ENCODE results near the gene CC2D1A.

The CC2D1A gene

GRCh38 chr19:13935765-13936510 is 29.9 kb downstream of the CC2D1A start:
- no peak for DNase-seq (ENCODE audit: low read depth)
- TF ChIP-seq, protein P1, sequence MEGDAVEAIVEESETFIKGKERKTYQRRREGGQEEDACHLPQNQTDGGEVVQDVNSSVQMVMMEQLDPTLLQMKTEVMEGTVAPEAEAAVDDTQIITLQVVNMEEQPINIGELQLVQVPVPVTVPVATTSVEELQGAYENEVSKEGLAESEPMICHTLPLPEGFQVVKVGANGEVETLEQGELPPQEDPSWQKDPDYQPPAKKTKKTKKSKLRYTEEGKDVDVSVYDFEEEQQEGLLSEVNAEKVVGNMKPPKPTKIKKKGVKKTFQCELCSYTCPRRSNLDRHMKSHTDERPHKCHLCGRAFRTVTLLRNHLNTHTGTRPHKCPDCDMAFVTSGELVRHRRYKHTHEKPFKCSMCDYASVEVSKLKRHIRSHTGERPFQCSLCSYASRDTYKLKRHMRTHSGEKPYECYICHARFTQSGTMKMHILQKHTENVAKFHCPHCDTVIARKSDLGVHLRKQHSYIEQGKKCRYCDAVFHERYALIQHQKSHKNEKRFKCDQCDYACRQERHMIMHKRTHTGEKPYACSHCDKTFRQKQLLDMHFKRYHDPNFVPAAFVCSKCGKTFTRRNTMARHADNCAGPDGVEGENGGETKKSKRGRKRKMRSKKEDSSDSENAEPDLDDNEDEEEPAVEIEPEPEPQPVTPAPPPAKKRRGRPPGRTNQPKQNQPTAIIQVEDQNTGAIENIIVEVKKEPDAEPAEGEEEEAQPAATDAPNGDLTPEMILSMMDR (IDR thresholded peaks at IDR 0.05; ENCODE audit: low read length, missing control alignments), result no peak
- no peak overlapping the region for H3K4me3 ChIP-seq (replicated peaks; ENCODE audit: low read depth, low read length)

- peak overlapping the region; percentile 35 for H3K4me3 ChIP-seq (replicated peaks; ENCODE audit: low read depth, low read length)
- TF ChIP-seq, protein P1 (IDR thresholded peaks at IDR 0.05; ENCODE audit: low read length, missing control alignments), result no peak
- no peak for DNase-seq (ENCODE audit: low read depth)
These were observed 31.7 kb downstream of the CC2D1A start for GRCh38 chr19:13937479-13938300.

DNA sequence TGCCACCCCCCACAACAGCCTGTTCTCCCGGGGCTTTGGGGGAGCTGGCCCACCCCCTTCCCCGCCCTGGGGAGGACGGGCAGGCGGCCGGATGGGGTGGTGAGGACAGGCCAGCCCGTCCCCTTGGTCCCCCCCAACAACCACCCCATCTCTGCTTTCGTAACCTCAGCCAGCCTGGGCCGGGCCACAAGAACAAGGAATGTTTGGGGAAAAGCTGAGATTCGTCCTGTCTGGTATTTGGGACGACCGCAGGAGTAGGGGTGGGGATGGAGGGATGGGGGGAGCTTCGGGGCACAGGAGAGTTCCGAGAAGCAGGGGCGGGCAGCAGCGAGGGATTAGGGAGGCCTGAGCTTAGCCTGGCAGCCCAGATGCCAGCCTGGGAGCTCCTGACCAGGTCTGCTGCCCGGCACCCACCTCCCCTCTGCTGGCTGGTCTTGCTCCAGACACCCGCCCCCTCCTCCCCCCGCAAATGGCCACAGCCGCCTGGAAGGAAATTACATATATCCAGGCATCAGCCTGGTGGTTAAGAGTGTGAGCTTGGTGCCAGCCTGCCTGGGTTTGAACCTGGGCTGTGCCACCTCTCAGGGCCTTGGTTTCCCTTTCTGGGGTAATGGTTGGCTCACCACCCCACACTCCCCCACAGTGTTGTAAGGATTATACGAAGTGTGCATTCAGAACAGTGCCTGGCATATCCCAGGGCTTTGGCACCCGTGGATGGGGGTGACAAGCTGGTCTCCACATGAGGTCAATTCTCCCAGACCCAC is 32.5 kb downstream of the CC2D1A start, which contains the start of gene PODNL1:
Gene PODNL1 (minus strand): TSS at position 117 of the 764 bp plus-strand sequence. CDS start 236 bp downstream, outside the sequence.
- peak within 1 kb of the TSS; percentile 35 for H3K4me3 ChIP-seq (replicated peaks; ENCODE audit: low read depth, low read length)
- TF ChIP-seq, protein P1 (IDR thresholded peaks at IDR 0.05; ENCODE audit: low read length, missing control alignments), result no peak
- peak; percentile 64 for DNase-seq (ENCODE audit: low read depth)

GRCh38 chr19:13942023-13942684 is 36.2 kb downstream of the CC2D1A start:
- no peak for DNase-seq (ENCODE audit: low read depth)
- H3K4me3 ChIP-seq (replicated peaks; ENCODE audit: low read depth, low read length), result no peak overlapping the region
- TF ChIP-seq, protein P1 (IDR thresholded peaks at IDR 0.05; ENCODE audit: low read length, missing control alignments), result no peak

GRCh38 chr19:13946414-13946813 is 40.4 kb downstream of the CC2D1A start:
- no peak overlapping the region for H3K4me3 ChIP-seq (replicated peaks; ENCODE audit: low read depth, low read length)
- no peak for DNase-seq (ENCODE audit: low read depth)
- TF ChIP-seq, protein P1 (IDR thresholded peaks at IDR 0.05; ENCODE audit: low read length, missing control alignments), result no peak

DNA sequence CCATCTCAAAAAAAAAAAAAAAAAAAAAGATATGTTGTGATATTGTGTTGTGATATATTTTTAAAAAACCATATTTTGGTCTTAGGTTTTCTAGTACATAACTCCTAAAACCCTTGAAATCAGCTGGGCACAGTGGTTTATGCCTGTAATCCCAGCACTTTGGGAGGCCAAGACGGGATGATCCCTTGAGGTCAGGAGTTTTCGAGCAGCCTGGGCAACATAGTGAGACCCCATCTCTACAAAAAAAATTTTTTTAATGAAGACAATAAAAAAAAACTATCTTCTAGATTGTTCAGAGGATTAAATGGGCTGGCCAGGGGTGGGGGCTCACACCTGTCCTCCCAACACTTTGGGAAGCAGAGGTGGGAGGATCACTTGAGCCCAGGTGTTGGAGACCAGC is 45.0 kb downstream of the CC2D1A start:
- H3K4me3 ChIP-seq (replicated peaks; ENCODE audit: low read depth, low read length), result no peak overlapping the region
- DNase-seq (ENCODE audit: low read depth), result no peak
- TF ChIP-seq, protein P1 (IDR thresholded peaks at IDR 0.05; ENCODE audit: low read length, missing control alignments), result no peak

Measured in fibroblast of pulmonary artery (primary cell).